Tibial artery (tissue), 4 donors: ENCODE measurements around the gene C14orf180.

Experiments
- DNase-seq, 2 donors: peaks; one replicate each; pipeline ENCODE4 v3.0.0-alpha.2; 2019
- H3K27ac ChIP-seq, 2 donors: fragments of 200-600 bp; sonication (generic) in 1 of 2; 1 replicate in 1 of 2; 2 replicates in 1 of 2; pipeline ENCODE4 v1.5.1; 2018 to 2019; ENCODE audit warnings: mild to moderate bottlenecking in 1 of 2
- H3K27me3 ChIP-seq, 2 donors: fragments of 200-600 bp; sonication (generic) in 1 of 2; one replicate each; pipeline versions ENCODE4 v1.5.1 to v1.6.0; 2016 to 2019
- H3K36me3 ChIP-seq, 3 donors: fragments of 200-600 bp; sonication (generic) in 2 of 3; one replicate each; pipeline ENCODE4 v1.5.1; 2016 to 2019; ENCODE audit warnings: mild to moderate bottlenecking in 2 of 3
- H3K4me1 ChIP-seq, 4 donors: fragments of 200-600 bp; sonication (generic) in 2 of 4; 1 replicate in 3 of 4; 2 replicates in 1 of 4; pipeline ENCODE4 v1.5.1; 2016 to 2019
- H3K4me3 ChIP-seq, 2 donors: fragments of 200-600 bp; sonication (generic) in 1 of 2; 1 replicate in 1 of 2; 2 replicates in 1 of 2; pipeline ENCODE4 v1.5.1; 2018 to 2019; ENCODE audit warnings: mild to moderate bottlenecking in 2 of 2
- H3K9me3 ChIP-seq, 3 donors: fragments of 200-600 bp; sonication (generic) in 1 of 3; one replicate each; pipeline ENCODE4 v1.5.1; 2016 to 2019
- intact Hi-C: fragments of 100-400 bp; cut with DNase I; formaldehyde crosslinking; loops from one replicate; pipeline ENCODE4 v1.15.0; 2023; ENCODE audit warnings: low total_unique reads
- TF ChIP-seq, protein P1 (sequence below), 2 experiments: fragments of 200-600 bp in 1 of 2; fragments of 450-650 bp in 1 of 2; IDR thresholded peaks; one replicate each; pipeline ENCODE4 v1.5.1; 2017 to 2019; ENCODE audit warnings: antibody characterized with exemption in 2 of 2, mild to moderate bottlenecking in 1 of 2, moderate library complexity in 1 of 2

The C14orf180 gene

DNA sequence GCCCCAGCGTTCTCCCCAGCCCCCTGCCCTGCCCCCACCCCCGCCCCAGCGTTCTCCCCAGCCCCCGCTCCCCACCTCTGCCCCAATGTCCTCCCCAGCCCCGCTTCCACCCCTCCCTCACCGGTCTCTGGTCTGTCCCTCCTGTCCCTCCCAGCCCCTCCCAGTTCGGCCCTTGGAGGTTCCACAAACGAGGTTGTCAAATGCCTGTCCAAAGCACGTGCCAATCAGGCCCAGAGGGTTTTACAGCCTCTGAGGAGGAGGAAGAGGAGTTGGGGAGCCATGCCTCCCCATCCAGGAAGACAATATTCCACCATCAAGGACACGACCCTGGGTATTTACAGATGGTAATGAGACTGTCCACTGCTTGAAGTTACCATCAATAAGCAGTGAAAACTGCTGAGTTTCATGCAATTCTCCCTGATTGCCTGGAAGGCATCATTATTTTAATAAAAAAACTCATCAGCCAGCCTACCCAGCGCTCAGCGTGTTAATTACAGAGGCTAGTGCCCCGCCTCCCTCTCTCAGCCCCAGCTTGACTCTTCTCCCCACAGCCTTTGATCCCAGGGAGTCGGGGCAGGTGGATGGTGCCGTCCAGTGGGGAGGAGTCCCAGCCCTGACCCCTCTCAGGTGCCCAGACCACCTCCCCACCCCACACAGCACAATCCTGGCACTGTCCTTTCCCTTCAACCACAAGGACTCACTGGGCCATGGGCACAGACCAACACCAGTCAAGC, 30.6 kb upstream of the C14orf180 start:
- intact Hi-C loops = no loop called here
- DNase-seq = no peak

DNA sequence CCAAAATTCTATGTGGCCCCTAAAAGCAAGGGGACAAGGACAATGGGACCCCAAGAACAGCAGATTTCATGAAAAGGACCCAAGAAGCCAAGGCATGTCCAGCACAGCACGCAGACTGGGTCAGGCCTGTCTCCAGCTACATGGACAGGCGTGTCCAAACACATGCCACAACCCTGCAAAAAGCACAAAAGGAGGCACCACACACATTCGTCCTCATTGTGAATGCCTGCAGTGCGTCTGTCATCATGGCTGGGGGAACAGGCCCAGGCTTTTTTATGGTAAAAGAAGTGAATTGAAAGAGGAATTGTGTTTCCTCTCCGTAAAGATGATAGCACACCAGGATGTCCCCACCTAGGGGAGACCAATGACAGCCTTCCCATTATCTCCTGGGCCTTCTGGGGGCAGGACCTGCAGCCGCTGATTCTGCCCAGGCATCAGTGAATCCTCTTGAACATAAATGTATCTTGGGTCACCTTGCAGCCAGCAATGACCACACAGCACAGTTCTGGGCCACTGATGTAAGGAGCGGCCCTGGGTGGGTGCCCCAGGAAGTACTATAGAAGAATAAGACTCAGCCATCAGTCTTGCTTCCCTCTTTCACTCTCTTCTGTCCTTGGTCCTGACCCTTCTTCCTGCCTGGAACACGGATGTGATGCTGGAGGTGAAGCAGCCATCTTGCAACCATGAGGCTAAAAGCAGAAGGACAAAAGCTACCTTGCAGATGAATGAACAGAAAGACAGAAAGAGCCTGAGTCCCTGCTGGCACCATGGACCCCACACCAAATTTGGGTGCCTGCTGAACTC, 29.8 kb upstream of the C14orf180 start:
- intact Hi-C loops = no loop called here
- peaks cover 0 to 93% of the 10 kb centered on the region in 2 donors for H3K27me3 ChIP-seq
- no peaks in the 10 kb centered on the region for H3K4me1 ChIP-seq
- H3K4me3 ChIP-seq = no peak overlapping the region
- H3K36me3 ChIP-seq = no peaks in the 10 kb centered on the region
- no peak overlapping the region for H3K27ac ChIP-seq
- TF ChIP-seq, protein P1, sequence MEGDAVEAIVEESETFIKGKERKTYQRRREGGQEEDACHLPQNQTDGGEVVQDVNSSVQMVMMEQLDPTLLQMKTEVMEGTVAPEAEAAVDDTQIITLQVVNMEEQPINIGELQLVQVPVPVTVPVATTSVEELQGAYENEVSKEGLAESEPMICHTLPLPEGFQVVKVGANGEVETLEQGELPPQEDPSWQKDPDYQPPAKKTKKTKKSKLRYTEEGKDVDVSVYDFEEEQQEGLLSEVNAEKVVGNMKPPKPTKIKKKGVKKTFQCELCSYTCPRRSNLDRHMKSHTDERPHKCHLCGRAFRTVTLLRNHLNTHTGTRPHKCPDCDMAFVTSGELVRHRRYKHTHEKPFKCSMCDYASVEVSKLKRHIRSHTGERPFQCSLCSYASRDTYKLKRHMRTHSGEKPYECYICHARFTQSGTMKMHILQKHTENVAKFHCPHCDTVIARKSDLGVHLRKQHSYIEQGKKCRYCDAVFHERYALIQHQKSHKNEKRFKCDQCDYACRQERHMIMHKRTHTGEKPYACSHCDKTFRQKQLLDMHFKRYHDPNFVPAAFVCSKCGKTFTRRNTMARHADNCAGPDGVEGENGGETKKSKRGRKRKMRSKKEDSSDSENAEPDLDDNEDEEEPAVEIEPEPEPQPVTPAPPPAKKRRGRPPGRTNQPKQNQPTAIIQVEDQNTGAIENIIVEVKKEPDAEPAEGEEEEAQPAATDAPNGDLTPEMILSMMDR (IDR thresholded peaks at IDR 0.05) = no peak
- no peak for DNase-seq
- no peaks in the 10 kb centered on the region for H3K9me3 ChIP-seq

More for the DNA sequence above, 30.6 kb upstream of the C14orf180 start:
- H3K9me3 ChIP-seq = no peaks in the 10 kb centered on the region
- H3K36me3 ChIP-seq = no peaks in the 10 kb centered on the region
- no peaks in the 10 kb centered on the region for H3K4me1 ChIP-seq
- H3K27me3 ChIP-seq = peaks cover 0 to 93% of the 10 kb centered on the region in 2 donors
- H3K4me3 ChIP-seq = no peak overlapping the region
- no peak overlapping the region for H3K27ac ChIP-seq
- TF ChIP-seq, protein P1 (IDR thresholded peaks at IDR 0.05) = no peak

DNA sequence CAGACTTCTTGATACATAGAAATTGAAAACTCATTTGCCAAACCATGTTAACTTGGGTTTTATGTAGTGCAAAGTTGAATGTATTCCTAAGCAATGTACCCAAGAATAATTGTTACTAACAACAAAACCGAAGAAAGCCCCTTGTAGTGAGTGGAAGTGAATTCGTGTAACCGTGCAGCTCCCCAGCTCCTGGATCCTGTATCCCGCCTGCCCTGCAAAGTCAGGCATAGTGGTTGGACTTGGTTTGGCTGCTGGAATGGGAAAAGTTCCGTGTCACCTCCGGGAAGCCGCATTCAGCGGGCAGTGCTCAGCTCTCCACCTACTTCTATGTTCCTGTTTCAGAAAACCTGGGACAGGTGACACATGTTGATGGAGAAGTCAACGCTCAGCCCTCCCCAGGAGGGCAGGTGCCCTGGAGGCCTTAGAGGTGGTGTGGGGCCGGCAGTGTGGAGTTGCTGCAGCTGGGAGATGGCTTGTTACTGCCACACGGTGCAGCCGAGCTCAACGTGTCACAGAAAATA, 29.2 kb upstream of the C14orf180 start:
- peaks cover 0 to 92% of the 10 kb centered on the region in 2 donors for H3K27me3 ChIP-seq
- no peak overlapping the region for H3K27ac ChIP-seq
- DNase-seq = peak in 1 of 2 donors; percentile 48
- intact Hi-C loops = no loop called here
- TF ChIP-seq, protein P1 (IDR thresholded peaks at IDR 0.05) = no peak
- no peak overlapping the region for H3K4me3 ChIP-seq
- H3K9me3 ChIP-seq = no peaks in the 10 kb centered on the region
- H3K4me1 ChIP-seq = no peaks in the 10 kb centered on the region
- H3K36me3 ChIP-seq = no peaks in the 10 kb centered on the region

DNA sequence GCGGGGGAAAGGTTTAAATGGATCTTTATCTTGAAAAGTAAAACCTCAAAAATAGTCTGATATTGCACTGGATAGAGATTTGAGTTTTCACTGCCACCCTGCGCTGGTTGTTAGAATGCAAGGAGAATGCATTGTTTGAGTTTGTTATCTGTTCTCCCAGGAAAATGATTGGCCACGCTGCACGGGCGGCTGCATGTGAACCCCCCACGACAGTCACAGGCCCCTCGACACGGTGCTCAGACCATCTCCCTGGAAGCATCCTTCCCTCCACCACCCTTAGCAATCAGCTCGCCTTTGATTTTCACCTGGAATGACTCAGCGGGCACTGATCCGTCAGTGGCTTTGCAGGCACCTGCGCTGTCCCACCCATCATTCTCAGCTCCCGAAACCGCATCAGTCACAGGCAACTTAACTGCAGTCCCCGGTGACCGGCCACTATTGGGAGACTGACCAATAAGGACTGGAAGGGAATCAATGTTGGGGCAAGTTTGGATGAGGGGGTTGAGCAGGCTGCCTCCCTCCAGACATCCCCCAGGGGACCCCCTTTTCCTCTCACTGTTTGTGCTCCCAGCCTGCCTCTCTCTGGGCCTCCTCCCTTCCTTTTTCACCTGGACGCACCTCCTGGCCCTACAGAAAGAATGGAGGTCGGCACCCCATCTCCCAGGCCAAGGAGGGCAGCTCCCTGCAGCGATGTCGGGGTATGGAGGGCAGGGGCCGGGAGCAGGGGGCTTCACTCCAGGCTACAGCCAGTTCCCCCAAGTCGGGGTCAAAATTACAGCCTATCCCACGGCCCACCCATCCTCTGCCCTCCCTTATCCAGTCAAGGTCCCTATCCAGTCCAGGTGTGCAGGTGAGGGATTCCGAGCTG, 28.5 kb upstream of the C14orf180 start:
- H3K27ac ChIP-seq = no peak overlapping the region
- H3K36me3 ChIP-seq = no peaks in the 10 kb centered on the region
- no peaks in the 10 kb centered on the region for H3K4me1 ChIP-seq
- H3K27me3 ChIP-seq = peaks cover 0 to 90% of the 10 kb centered on the region in 2 donors
- H3K9me3 ChIP-seq = no peaks in the 10 kb centered on the region
- TF ChIP-seq, protein P1 (IDR thresholded peaks at IDR 0.05) = no peak
- DNase-seq = no peak
- no peak overlapping the region for H3K4me3 ChIP-seq
- intact Hi-C loops = no loop called here
